Left ventricle myocardium superior (tissue), 1 donor: Measurements from ENCODE around the gene SERHL2. TPM values are rescaled to one million over a fixed set of nuclear protein-coding genes. Genes with fewer than 3 reads are reported as not detected.
"Not testable (repeated sequence)": the region's sequence is repeated elsewhere in the genome, so short reads cannot be mapped to it uniquely, and the experiment has no call there.

Experiments used
- ATAC-seq: fragments of 200-7000 bp; cut with Tn5 transposase; one replicate; pipeline ENCODE4 v1.9.1; 2020; ENCODE audit warnings: mild to moderate bottlenecking, moderate library complexity
- DNase-seq: peaks from one replicate; pipeline ENCODE4 v3.0.0-alpha.2; 2020
- intact Hi-C: fragments of 100-400 bp; cut with micrococcal nuclease; formaldehyde crosslinking; loops from one replicate; pipeline ENCODE4 v1.11.0; 2022
- long read RNA-seq: library from polyadenylated mRNA; unstranded; transcript quantifications from one replicate; pipeline ENCODE4 v2.0.0, GENCODE V29; 2021
- total RNA-seq: library from RNA; stranded (reverse); fragmentation: NEBNext Ultra II Directional; extraction: Animal tissue kit (Norgen Biotek cat#: 25700); gene quantifications from one replicate; pipeline ENCODE4 v1.2.1, GENCODE V29; 2021
- donor health status: DM: no; HTN: yes; CAD: no; lungs with severe emphysema.

SERHL2 gene, protein sequence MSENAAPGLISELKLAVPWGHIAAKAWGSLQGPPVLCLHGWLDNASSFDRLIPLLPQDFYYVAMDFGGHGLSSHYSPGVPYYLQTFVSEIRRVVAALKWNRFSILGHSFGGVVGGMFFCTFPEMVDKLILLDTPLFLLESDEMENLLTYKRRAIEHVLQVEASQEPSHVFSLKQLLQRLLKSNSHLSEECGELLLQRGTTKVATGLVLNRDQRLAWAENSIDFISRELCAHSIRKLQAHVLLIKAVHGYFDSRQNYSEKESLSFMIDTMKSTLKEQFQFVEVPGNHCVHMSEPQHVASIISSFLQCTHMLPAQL
- total RNA-seq: 1.6 TPM
- long read RNA-seq, partial matches to known transcripts: 0 of 7 reads
- long read RNA-seq, other reads (novel, unspliced or antisense): 7 of 7 reads

DNA sequence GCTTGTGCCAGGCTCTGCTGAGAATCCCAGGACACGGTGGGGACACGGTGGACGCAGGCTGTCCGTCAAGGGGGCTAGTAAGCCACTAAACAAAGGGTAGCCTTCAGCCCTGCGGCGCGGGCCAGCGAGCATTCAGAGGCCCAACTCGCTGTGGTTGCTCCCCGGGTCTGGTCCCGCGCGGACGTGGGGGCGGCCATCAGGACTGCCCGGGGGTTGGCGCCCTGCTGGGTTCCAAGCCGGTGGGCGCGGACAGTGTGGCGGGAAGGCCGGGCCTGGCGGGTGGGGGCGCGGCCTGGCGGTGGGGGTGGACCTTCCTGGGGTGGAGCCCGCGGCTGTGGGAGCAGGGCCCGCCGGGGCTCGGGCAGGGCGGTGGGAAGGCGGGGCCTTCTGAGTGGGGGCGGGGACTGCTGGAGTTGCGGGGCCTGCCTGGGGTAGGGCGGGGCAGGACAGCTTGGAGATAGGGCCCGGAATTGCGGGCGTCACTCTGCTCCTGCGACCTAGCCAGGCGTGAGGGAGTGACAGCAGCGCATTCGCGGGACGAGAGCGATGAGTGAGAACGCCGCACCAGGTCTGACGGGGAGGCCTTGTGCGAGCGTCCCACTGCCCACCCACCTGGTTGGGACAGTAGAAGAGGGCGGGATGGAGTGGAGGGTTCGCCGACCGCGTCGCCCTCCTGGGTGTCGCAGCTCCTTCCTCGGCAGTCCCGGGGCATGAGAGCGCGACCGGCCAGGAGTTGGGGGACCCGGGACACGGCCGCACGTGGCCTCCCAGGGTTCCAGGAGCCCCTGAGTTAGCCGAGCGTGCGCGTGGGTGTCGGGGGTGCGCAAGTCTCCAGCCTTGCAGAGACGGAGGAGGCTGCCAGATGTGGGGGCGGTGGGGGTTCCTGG is at the start of gene SERHL2:
Gene SERHL2 (plus strand): TSS at position 482 of the 887 bp plus-strand sequence. CDS start 65 bp downstream, at position 547.
- ATAC-seq (peak; percentile 98), DNase-seq (peak; percentile 94)
- intact Hi-C loops: no loop called here

DNA sequence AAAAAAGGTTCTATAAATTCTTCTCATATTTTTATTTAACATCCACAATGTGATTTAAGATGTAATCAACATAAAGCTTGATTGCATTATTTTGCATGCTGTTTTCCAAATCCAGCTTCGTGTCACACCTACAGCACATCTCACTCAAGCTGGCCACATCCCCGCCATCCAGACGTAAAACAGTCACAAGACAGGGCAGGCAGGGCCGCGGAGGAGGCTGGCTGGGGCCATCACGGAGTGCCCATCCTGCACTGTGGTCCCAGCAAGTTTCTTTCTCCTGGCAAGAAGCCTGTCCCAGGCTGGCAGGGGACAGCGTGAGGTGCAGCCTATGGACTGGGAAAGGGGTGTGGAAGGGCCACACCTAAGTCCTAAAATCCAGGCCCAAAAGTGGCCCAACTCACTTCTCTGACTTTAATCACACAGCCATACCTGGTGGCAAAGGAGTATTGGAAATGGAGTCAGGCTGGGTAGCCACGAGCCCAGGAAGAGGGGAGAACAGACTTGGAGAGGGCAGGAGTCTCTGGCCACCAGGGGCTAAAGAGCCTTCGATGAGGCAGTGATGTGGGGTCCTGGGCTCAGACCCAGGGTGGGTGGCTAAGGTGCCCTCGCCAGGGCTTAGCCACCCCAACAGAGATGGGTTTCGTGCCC is 45.3 kb upstream of the SERHL2 start:
- DNase-seq, ATAC-seq, intact Hi-C loops: not testable (repeated sequence)

DNA sequence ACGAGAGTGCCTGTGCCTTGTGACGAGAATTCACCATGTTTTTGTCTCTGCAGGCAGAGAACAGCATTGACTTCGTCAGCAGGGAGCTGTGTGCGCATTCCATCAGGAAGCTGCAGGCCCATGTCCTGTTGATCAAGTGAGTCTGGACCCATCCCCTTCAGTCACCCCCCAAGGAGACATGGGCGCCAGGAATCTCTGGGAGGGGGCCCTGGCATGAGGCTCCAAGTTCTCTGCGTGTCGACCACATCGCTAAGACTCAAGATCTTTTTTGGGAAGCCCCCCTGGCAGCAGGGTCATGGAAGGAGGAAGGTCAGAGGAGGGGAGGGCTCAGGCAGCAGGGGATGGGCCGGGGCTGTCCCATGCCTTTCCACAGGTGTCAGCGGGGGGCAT is 44.8 kb upstream of the SERHL2 start:
- ATAC-seq, DNase-seq, intact Hi-C loops: not testable (repeated sequence)

GRCh38 chr22:42509548-42509947 is 44.2 kb upstream of the SERHL2 start:
- DNase-seq (no peak), ATAC-seq (no peak)
- intact Hi-C loops: no loop called here

DNA sequence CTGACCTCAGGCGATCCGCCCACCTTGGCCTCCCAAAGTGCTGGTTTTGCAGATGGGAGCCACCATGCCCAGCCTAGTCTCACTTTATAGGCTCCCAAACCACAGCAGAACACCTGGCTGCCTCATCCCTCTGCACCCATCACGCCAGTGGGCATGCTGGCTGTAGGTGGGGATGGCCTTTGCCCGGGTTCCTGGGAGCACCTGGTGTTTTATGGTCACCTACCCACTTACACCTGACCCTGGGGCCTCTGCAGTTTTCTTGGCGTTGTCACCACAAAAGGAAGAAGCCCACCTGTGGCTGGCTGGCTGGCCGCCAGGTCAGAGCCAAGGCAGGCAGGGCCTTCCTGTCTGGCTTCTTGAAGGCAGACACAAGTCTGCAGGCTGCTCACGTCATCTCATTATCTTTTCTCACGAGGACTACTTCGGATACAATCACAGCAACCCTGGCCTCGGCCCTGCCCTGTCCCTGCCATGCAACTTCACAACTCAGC is 42.3 kb upstream of the SERHL2 start:
- ATAC-seq: no peak
- intact Hi-C loops: no loop called here
- peak; percentile 40 for DNase-seq

DNA sequence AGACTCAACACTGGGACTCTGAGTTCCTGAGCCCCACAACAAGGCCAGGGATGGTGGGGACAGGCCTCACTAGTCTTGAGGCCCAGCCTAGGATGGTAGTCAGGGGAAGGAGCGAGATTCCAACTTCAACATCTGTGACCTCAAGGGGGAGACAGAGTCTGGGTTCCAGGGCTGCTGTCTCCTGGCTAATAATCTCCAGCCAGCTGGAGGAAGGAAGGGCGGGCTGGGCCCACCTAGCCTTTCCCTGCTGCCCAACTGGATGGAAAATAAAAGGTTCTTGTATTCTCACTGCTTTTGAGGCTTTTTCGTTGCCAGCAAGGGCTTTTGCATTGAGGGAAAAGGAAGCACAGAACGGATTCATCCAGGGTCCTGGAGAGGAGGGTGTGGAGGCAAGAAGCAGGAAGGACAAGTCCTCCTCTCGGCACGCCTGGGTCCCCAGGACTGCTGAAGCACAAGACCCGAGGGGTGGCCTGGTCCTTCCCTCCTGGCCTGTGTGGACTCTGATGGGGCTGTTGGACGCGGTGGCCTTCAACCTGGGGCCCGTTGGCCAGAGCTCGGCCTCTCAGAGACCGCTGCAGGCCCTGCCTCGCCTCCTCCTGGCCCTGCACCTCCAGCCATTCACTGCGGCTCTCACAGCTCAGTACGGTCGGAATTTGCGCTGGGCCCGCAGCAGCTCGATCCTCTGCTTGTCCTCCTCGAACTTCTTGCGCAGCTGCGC is 41.3 kb upstream of the SERHL2 start:
- intact Hi-C loops: not testable (repeated sequence)
- ATAC-seq (peak; percentile 63), DNase-seq (peak; percentile 42)

DNA sequence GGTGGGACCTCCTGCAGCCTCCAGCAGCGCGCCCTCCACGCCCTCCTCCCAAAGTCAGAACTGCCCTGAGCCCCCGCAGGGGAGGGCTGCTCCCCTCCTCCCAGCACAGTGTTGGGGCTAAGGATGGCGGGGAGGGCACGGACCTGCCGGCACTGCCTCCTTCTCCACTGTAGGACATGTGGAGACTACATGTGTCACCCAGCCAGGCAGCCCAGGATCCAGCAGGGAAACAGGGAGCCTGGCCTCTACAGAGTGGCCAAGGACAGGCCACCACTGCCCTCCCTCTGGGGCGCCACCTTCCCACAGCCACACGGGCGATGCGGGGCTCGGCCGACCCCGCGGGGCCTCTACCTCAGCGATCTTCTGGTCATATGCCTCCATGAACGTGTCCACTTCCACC is 39.4 kb upstream of the SERHL2 start:
- DNase-seq, ATAC-seq, intact Hi-C loops: not testable (repeated sequence)

DNA sequence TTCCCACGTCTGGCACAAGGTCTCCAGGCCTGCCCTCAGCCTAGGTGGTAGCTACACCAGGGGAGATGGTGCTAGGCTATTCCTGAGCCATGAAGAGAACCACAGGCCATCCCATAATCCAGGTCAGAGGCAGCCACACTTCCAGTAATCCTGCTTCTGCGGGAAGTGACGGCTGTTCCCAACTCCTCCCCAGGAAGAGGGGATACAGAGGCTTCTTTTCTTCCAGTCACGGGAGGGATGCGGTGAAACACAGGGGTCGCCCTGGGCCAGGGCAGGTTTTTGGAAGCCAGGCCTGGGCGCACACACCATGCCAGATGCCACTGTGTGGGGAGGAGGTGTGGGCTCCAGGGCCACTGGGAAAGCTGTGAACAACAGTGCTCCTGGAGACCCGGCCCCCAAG is 38.5 kb upstream of the SERHL2 start:
- intact Hi-C loops, ATAC-seq, DNase-seq: not testable (repeated sequence)

DNA sequence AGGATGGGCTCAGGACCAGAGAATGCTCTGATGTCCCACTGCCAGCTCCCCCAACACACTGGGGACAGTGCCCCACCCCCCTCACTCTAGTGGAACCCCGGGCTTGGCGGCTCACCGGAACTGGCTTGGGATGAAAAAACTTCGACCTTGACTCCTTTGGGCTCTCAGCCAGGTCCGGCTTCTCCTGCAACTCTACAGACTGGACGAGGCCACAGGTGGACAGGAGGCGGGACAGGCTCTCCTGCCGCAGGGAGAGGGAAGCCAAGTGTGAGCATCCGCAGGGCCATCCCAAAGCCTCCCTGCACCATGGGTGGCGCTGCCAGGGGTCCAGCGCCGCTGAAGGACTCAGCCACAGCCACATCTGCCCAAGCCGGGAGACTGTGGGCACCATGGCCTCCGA is 37.9 kb upstream of the SERHL2 start:
- DNase-seq (no peak), ATAC-seq (no peak)
- intact Hi-C loops: no loop called here

- not testable (repeated sequence) for DNase-seq
Measured at GRCh38 chr22:42517103-42517502, 36.7 kb upstream of the SERHL2 start.

DNA sequence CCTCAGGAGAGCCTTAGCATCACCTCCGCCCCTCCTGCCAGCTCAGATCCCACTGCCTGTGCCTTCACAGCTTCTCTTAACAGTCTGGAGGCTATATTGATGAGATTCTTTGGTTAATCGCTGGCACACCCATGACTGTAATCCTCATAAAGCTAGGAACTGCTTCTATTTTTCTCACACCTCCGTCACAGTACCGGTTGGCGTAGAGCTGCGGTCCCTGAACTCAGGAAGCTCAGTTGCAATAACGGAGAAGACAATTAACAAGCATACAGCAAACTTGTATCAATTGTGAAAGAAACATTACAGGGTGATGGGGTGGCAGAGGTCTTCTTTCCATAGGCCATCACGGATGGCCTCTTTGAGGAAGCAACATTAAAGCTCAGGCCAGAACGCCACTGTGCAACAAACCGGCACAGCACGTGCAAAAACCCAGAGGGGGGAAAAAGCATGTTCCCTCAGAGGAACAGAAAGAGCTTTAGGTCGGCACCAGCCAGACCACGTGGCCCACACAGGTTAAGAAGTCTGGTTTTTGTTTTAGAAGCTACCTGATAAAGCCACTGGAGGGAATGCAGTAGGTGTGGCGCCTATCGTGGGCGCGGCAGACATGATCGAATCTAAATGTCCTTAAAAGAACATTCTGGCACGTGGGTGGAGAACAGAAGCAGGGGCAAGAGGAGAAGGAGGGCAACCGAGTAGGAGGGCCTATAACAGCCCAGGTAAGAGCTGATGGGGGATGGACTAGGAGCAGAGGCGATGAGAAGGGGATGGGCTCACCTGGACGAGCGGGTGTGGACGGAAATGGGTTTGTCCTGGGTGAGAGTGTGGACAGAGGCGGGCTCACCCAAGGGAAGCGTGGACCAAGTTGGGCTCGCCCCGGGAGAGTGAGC is 34.9 kb upstream of the SERHL2 start:
- intact Hi-C loops, DNase-seq, ATAC-seq: not testable (repeated sequence)

More at GRCh38 chr22:42517103-42517502, 36.7 kb upstream of the SERHL2 start:
- intact Hi-C loops, ATAC-seq: not testable (repeated sequence)

- ATAC-seq (peak; percentile 97), DNase-seq (peak; percentile 88)
- intact Hi-C loops: no loop called here
Measured at GRCh38 chr22:42519525-42520401, 34.0 kb upstream of the SERHL2 start, which contains the start of gene RRP7A. RRP7A (minus strand) TSS chr22:42519796; CDS start chr22:42519786, 10 bp downstream.

- ATAC-seq: no peak
- no peak for DNase-seq
- intact Hi-C loops: no loop called here
Measured at GRCh38 chr22:42521228-42521546, 32.6 kb upstream of the SERHL2 start.

- ATAC-seq: no peak
- DNase-seq: no peak
- intact Hi-C loops: no loop called here
Measured at GRCh38 chr22:42522546-42522945, 31.2 kb upstream of the SERHL2 start.

- DNase-seq: no peak
- intact Hi-C loops: no loop called here
- ATAC-seq: no peak
Measured at GRCh38 chr22:42528591-42529307, 25.0 kb upstream of the SERHL2 start.

- intact Hi-C loops, ATAC-seq, DNase-seq: not testable (repeated sequence)
Measured at GRCh38 chr22:42529435-42529834, 24.3 kb upstream of the SERHL2 start.
